HepG2 (cell line): ENCODE data around the gene MRPS10. TPM values are rescaled to one million over a fixed set of nuclear protein-coding genes. Genes with fewer than 3 reads are reported as not detected.

Experiments
- ATAC-seq: fragments of 200-7000 bp; cut with Tn5 transposase; 3 replicates; pipeline ENCODE4 v1.9.1; 2020; ENCODE audit warnings: mild to moderate bottlenecking, moderate library complexity
- BruUV-seq: library from RNA; stranded (reverse); fragments of 400-500 nt; replicated peaks from 2 replicates; lab custom pipeline; 2021; lab: Mats Ljungman, UMichigan
- CTCF ChIA-PET: fragments of 300-600 bp; formaldehyde crosslinking; extraction: SDS; loops from one replicate; lab custom pipeline; 2021; ENCODE audit warnings: low total read pairs, inconsistent platforms, low intra/inter-chr PET ratio; lab: Yijun Ruan, JAX
- POLR2A ChIA-PET: fragments of 350-600 bp; sonication (Branson Sonifier 250); formaldehyde crosslinking; loops from one replicate; lab custom pipeline; 2020; ENCODE audit warnings: antibody characterized with exemption, inconsistent platforms; lab: Yijun Ruan, JAX
- DNase-seq: peaks from one replicate; pipeline ENCODE4 v3.0.0-alpha.2; 2015; ENCODE audit warnings: low spot score
- FAIRE-seq: peaks from 3 replicates; lab custom pipeline; 2011; peaks lifted over from hg19 to GRCh38; lab: Jason Lieb, UNC
- H2AFZ ChIP-seq: one replicate; pipeline ENCODE4 v1.6.1; 2011; ENCODE audit warnings: low read length, inconsistent platforms
- H3K27ac ChIP-seq: fragments of 300-600 bp; 3 replicates; pipeline ENCODE4 v1.8.0; 2011; ENCODE audit warnings: mixed run types, mild to moderate bottlenecking, mixed read lengths, low read length, inconsistent platforms; ENCODE audit not compliant: insufficient read depth; ENCODE audit errors: extremely low read length
- H3K27me3 ChIP-seq, 2 experiments: fragments of 200-600 bp in 1 of 2; 2 replicates in 1 of 2; 3 replicates in 1 of 2; pipeline versions ENCODE4 v1.6.0 to v1.8.0; 2011; ENCODE audit warnings: low read length in 2 of 2, mild to moderate bottlenecking in 2 of 2, moderate library complexity in 2 of 2, inconsistent platforms in 1 of 2; ENCODE audit not compliant: insufficient read depth in 2 of 2, control insufficient read depth in 1 of 2
- H3K36me3 ChIP-seq, 2 experiments: fragments of 200-600 bp in 1 of 2; replicated peaks in 1 of 2; 2 replicates in 1 of 2; 3 replicates in 1 of 2; pipeline versions ENCODE4 v1.5.1 to v1.8.0; 2011; ENCODE audit warnings: low read length in 2 of 2, inconsistent platforms in 1 of 2; ENCODE audit not compliant: insufficient read depth in 2 of 2, control insufficient read depth in 1 of 2
- H3K4me1 ChIP-seq: 2 replicates; pipeline ENCODE4 v1.5.1; 2012; ENCODE audit warnings: low read length, inconsistent platforms; ENCODE audit not compliant: insufficient read depth
- H3K4me2 ChIP-seq: 2 replicates; pipeline ENCODE4 v1.6.0; 2011; ENCODE audit warnings: low read depth, low read length, inconsistent platforms
- H3K4me3 ChIP-seq, 3 experiments: fragments of 200-600 bp in 1 of 3; sonication (generic), shearing (Covaris generic) in 1 of 3; replicated peaks in 1 of 3; 2 replicates each; pipeline ENCODE4 v1.5.1; 2011 to 2016; ENCODE audit warnings: low read length in 3 of 3, inconsistent platforms in 2 of 3, low read depth in 2 of 3, mild to moderate bottlenecking in 2 of 3, control low read depth in 1 of 3, mixed read lengths in 1 of 3; ENCODE audit not compliant: insufficient read depth in 1 of 3
- H3K79me2 ChIP-seq: one replicate; pipeline ENCODE4 v1.6.1; 2011; ENCODE audit warnings: low read length, inconsistent platforms; ENCODE audit not compliant: insufficient read depth
- H3K9ac ChIP-seq: 2 replicates; pipeline ENCODE4 v1.6.0; 2011; ENCODE audit warnings: mild to moderate bottlenecking, low read depth, low read length, inconsistent platforms; ENCODE audit not compliant: insufficient read depth
- H3K9me3 ChIP-seq: 2 replicates; pipeline ENCODE4 v1.5.1; 2012; ENCODE audit warnings: mild to moderate bottlenecking, low read length
- H4K20me1 ChIP-seq: 2 replicates; pipeline ENCODE4 v1.6.0; 2011; ENCODE audit warnings: inconsistent platforms, mild to moderate bottlenecking, low read length, moderate library complexity; ENCODE audit not compliant: insufficient read depth
- PCBP1 ChIP-seq: fragments of 200-400 bp; formaldehyde crosslinking; IDR thresholded peaks from 2 replicates; pipeline ENCODE4 v1.6.1; 2017; ENCODE audit warnings: mild to moderate bottlenecking, low read depth, low read length, borderline replicate concordance
- PRDM10 ChIP-seq: sonication (generic); formaldehyde crosslinking; IDR thresholded peaks from 2 replicates; pipeline ENCODE4 v1.4.0; 2020; ENCODE audit warnings: low read depth, missing genetic modification reagents
- REPIN1 ChIP-seq: sonication (generic); formaldehyde crosslinking; IDR thresholded peaks from 2 replicates; pipeline ENCODE4 v1.8.0; 2022; ENCODE audit warnings: missing genetic modification reagents, low read depth, mild to moderate bottlenecking, borderline replicate concordance
- SMAD1 ChIP-seq: sonication (generic); formaldehyde crosslinking; IDR thresholded peaks from 2 replicates; pipeline ENCODE4 v1.4.0; 2020; ENCODE audit warnings: missing genetic modification reagents, low read depth, mild to moderate bottlenecking, borderline replicate concordance
- THYN1 ChIP-seq: sonication (generic); formaldehyde crosslinking; IDR thresholded peaks from 2 replicates; pipeline ENCODE4 v1.8.1; 2023; ENCODE audit warnings: low read depth, mild to moderate bottlenecking, moderate library complexity, missing genetic modification reagents, borderline replicate concordance
- ZBTB20 ChIP-seq: sonication (generic); formaldehyde crosslinking; IDR thresholded peaks from 2 replicates; pipeline ENCODE4 v1.8.1; 2023; ENCODE audit warnings: missing genetic modification reagents, low read depth, mild to moderate bottlenecking, borderline replicate concordance
- ZEB1 ChIP-seq: IDR thresholded peaks from 2 replicates; pipeline ENCODE4 v1.6.1; 2012; ENCODE audit warnings: mild to moderate bottlenecking, low read depth, inconsistent platforms; ENCODE audit not compliant: insufficient replicate concordance
- ZNF224 ChIP-seq: sonication (generic); formaldehyde crosslinking; IDR thresholded peaks from 2 replicates; pipeline ENCODE4 v1.5.0; 2020; ENCODE audit warnings: mild to moderate bottlenecking, missing genetic modification reagents
- ZNF274 ChIP-seq: sonication (generic); formaldehyde crosslinking; IDR thresholded peaks from 2 replicates; pipeline ENCODE4 v1.5.1; 2020; ENCODE audit warnings: mild to moderate bottlenecking, missing genetic modification reagents
- ZNF607 ChIP-seq: sonication (generic); formaldehyde crosslinking; IDR thresholded peaks from 2 replicates; pipeline ENCODE4 v1.5.1; 2020; ENCODE audit warnings: missing genetic modification reagents, mild to moderate bottlenecking, borderline replicate concordance
- ZNF639 ChIP-seq: conservative IDR thresholded peaks from 2 replicates; pipeline ENCODE4 v1.6.1; 2018; ENCODE audit warnings: missing genetic modification reagents
- ZNF891 ChIP-seq: sonication (generic); formaldehyde crosslinking; IDR thresholded peaks from 2 replicates; pipeline ENCODE4 v1.5.0; 2020; ENCODE audit warnings: mild to moderate bottlenecking, missing genetic modification reagents
- WGBS: methylation state at CpG from one replicate; pipeline ENCODE4 v1.1.6; 2017; ENCODE audit warnings: low lambda C conversion rate; 5-methylcytosine and 5-hydroxymethylcytosine counted together
- in situ Hi-C: cut with HindIII; loops from 2 replicates; pipeline ENCODE4 v1.10.0; 2017; ENCODE audit warnings: low pct_unique_long_range_greater_than_20kb; ENCODE audit not compliant: extremely low pct_ligation_motif_present
- intact Hi-C: fragments of 100-400 bp; cut with micrococcal nuclease; formaldehyde crosslinking; loops from one replicate; pipeline ENCODE4 v1.10.0; 2022; ENCODE audit not compliant: unreplicated experiment
- polyA plus RNA-seq, 8 experiments: library from polyadenylated mRNA; depleted of rRNA in 3 of 8; stranded (reverse) in 7 of 8; unstranded in 1 of 8; fragments of >200 nt; fragmentation: Illumina TruSeq in 4 of 8; extraction: Trizol in 4 of 8; gene quantifications; 2 replicates each; pipeline versions ENCODE4 v1.2.1 to v1.2.3, GENCODE V29; 2011 to 2016; ENCODE audit warnings: low read depth in 4 of 8, missing spikeins in 1 of 8, mixed read lengths in 1 of 8; ENCODE audit not compliant: insufficient read depth in 1 of 8
- total RNA-seq, 5 experiments: library from RNA; depleted of rRNA; stranded (reverse); fragments of >200 nt; fragmentation: Illumina TruSeq; extraction: Trizol; gene quantifications; 2 replicates each; pipeline ENCODE4 v1.2.3, GENCODE V29; 2016; ENCODE audit warnings: low read depth in 1 of 5

Gene MRPS10
- total and polyA plus RNA-seq, 2 of the 13 experiments (the other 11 are each of a cell fraction or from before 2014, with no cell fraction given) = 31.7 to 54.6 TPM

GRCh38 chr6:42243046-42243445, 25.4 kb upstream of the MRPS10 start (continued):
- TF ChIP-seq PRDM10 (CRISPR knock-in tag) (no peak), SMAD1 (CRISPR knock-in tag) (no peak), ZNF891 (CRISPR knock-in tag) (no peak), PCBP1 (no peak), THYN1 (CRISPR knock-in tag) (no peak), ZEB1 (no peak), ZNF607 (CRISPR knock-in tag) (no peak)

- H4K20me1 ChIP-seq = no peaks in the 10 kb centered on the region
- intact Hi-C loops (no loop called here), in situ Hi-C loops (no loop called here)
- H3K27me3 ChIP-seq = no peaks in the 10 kb centered on the region; a peak in 1 of 5 replicates
- 65% methylated on average over 5 of the region's 5 CpGs for WGBS
- FAIRE-seq = no peak
- no peak for DNase-seq
- POLR2A ChIA-PET = no interaction called here
- no peaks in the 10 kb centered on the region for H3K9me3 ChIP-seq
- no peaks in the 10 kb centered on the region for H3K79me2 ChIP-seq
- no peak for ATAC-seq
- no peaks in the 10 kb centered on the region for H3K4me1 ChIP-seq
- H2AFZ ChIP-seq = no peak overlapping the region
- CTCF ChIA-PET = no interaction called here
- H3K36me3 ChIP-seq = no peaks in the 10 kb centered on the region
- no peak overlapping the region for H3K4me3 ChIP-seq
- TF ChIP-seq ZNF224 (CRISPR knock-in tag) (no peak), ZNF639 (CRISPR knock-in tag) (no peak), ZNF274 (no peak), ZBTB20 (CRISPR knock-in tag) (no peak), REPIN1 (CRISPR knock-in tag) (no peak)
- H3K27ac ChIP-seq = no peak overlapping the region
- H3K9ac ChIP-seq = no peak overlapping the region
- H3K4me2 ChIP-seq = no peak overlapping the region
- BruUV-seq = no TSS peak
Observed at GRCh38 chr6:42241915-42242314, 24.3 kb upstream of the MRPS10 start.
